UCSD-AML1 (cell line): ENCODE data around the gene DAPK2.

Experiments used
- DNase-seq: peaks from one replicate; lab custom pipeline; 2025; ENCODE audit not compliant: unreplicated experiment; lab: John Stamatoyannopoulos, UW

Gene DAPK2

GRCh38 chr15:63998489-63998888 is 47.8 kb downstream of the DAPK2 start:
- DNase-seq: no peak

- DNase-seq: no peak
Measured at GRCh38 chr15:63997715-63998442, 48.4 kb downstream of the DAPK2 start.

- no peak for DNase-seq
Measured at GRCh38 chr15:63996794-63997357, 49.4 kb downstream of the DAPK2 start.

- DNase-seq: no peak
Measured at GRCh38 chr15:63995789-63996188, 50.5 kb downstream of the DAPK2 start.

- DNase-seq: no peak
Measured at GRCh38 chr15:63994073-63994600, 52.1 kb downstream of the DAPK2 start.

GRCh38 chr15:63992300-63992699 is 54.0 kb downstream of the DAPK2 start:
- DNase-seq: no peak

- no peak for DNase-seq
Measured at GRCh38 chr15:63991706-63992105, 54.6 kb downstream of the DAPK2 start.

GRCh38 chr15:63990454-63990853 is 55.8 kb downstream of the DAPK2 start:
- DNase-seq: peak; percentile 30

GRCh38 chr15:63987796-63988378 is 58.4 kb downstream of the DAPK2 start:
- DNase-seq: no peak

- peak; percentile 44 for DNase-seq
Measured at GRCh38 chr15:63986751-63987341, 59.4 kb downstream of the DAPK2 start.

GRCh38 chr15:63986185-63986680 is 60.1 kb downstream of the DAPK2 start:
- DNase-seq: no peak

- no peak for DNase-seq
Measured at GRCh38 chr15:63985221-63986184, 60.8 kb downstream of the DAPK2 start.

- no peak for DNase-seq
Measured at GRCh38 chr15:63984331-63984730, 62.0 kb downstream of the DAPK2 start.

GRCh38 chr15:63983061-63983711 is 63.1 kb downstream of the DAPK2 start:
- peak; percentile 57 for DNase-seq

- no peak for DNase-seq
Measured at GRCh38 chr15:63982381-63982854, 63.9 kb downstream of the DAPK2 start.

- no peak for DNase-seq
Measured at GRCh38 chr15:63981596-63982320, 64.5 kb downstream of the DAPK2 start.

GRCh38 chr15:63979262-63979793 is 67.0 kb downstream of the DAPK2 start:
- DNase-seq: no peak

GRCh38 chr15:63978511-63979261 is 67.6 kb downstream of the DAPK2 start:
- DNase-seq: no peak
